ENCODE results near the gene SLC34A2. TPM values are rescaled to one million over a fixed set of nuclear protein-coding genes. Genes with fewer than 3 reads are reported as not detected.

SLC34A2 gene
- total and polyA plus RNA-seq, 2 experiments from 2014 or later = 0.73 to 0.80 TPM

DNA sequence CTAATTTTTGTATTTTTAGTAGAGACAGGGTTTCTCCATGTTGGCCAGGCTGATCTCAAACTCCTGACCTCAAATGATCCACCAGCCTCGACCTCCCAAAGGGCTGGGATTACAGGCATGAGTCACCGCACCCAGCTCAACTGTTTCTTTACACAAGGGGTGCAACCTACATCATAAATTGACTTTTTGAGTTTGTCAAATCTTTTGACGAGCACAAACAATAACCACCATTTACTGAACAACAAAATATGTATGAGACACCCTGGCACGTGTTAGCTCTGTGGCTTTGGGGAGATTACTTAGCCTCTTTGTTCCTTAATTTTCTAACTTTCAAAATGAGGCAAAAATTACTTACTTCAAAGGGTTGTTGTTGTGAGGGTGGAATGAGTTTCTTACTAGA, 23.5 kb upstream of the SLC34A2 start (continued):
- TF ChIP-seq ZNF462 (CRISPR knock-in tag; IDR thresholded peaks at IDR 0.05) (no peak), ETS1 (IDR thresholded peaks at IDR 0.05) (no peak), ZNF114 (CRISPR knock-in tag; IDR thresholded peaks at IDR 0.05) (no peak), JUNB (IDR thresholded peaks at IDR 0.05; ENCODE audit: unreplicated experiment) (no peak), POLR2AphosphoS5 (IDR thresholded peaks at IDR 0.05; ENCODE audit: low read depth) (no peak)
- TF ChIP-seq, protein P1, sequence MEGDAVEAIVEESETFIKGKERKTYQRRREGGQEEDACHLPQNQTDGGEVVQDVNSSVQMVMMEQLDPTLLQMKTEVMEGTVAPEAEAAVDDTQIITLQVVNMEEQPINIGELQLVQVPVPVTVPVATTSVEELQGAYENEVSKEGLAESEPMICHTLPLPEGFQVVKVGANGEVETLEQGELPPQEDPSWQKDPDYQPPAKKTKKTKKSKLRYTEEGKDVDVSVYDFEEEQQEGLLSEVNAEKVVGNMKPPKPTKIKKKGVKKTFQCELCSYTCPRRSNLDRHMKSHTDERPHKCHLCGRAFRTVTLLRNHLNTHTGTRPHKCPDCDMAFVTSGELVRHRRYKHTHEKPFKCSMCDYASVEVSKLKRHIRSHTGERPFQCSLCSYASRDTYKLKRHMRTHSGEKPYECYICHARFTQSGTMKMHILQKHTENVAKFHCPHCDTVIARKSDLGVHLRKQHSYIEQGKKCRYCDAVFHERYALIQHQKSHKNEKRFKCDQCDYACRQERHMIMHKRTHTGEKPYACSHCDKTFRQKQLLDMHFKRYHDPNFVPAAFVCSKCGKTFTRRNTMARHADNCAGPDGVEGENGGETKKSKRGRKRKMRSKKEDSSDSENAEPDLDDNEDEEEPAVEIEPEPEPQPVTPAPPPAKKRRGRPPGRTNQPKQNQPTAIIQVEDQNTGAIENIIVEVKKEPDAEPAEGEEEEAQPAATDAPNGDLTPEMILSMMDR (conservative IDR thresholded peaks at IDR 0.05; ENCODE audit: low read depth in 2 of 2) = no peak

DNA sequence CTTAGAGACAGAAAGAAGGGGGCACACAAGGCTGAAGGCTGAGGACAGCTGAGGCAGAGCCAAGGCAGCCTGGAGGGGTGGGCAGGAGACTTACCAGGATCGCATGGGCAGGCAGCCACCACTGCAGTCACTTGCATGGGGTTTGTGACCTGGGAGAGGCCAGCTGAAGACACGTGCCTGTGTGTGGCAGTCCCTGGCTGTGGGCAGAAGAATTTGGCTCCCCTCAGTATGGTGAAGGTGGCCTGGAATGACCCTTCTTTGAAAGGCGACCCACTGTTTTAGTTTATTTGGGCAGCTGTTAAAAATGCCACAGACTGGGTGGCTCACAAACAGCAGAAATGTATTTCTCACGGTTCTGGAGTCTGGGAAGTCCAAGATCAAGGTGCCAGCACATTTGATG, 22.1 kb upstream of the SLC34A2 start:
- no peak overlapping the region for H3K27ac ChIP-seq (ENCODE audit: low read depth)
- H3K4me3 ChIP-seq = no peak overlapping the region
- TF ChIP-seq ZNF331 (CRISPR knock-in tag; IDR thresholded peaks at IDR 0.05; ENCODE audit: low read depth) (no peak), EZH2phosphoT487 (IDR thresholded peaks at IDR 0.05; ENCODE audit: unreplicated experiment) (no peak)
- Mint-ChIP-seq H3K27me3 (ENCODE audit: insufficient read depth, low read depth, poor library complexity) (peaks cover 16% of the 10 kb centered on the region), H3K27ac (no peak overlapping the region), H3K4me3 (no peak overlapping the region), H3K4me1 (no peaks in the 10 kb centered on the region), H3K36me3 (ENCODE audit: low read depth) (no peaks in the 10 kb centered on the region; the same call in 2 of the 3 replicates), H3K9me3 (peaks cover 3% of the 10 kb centered on the region; the same call in 1 of the 3 replicates)
- H3K4me2 ChIP-seq = no peak overlapping the region
- no peaks in the 10 kb centered on the region for H3K9me2 ChIP-seq (ENCODE audit: insufficient read depth)
- DNase-seq (ENCODE audit: low spot score) = no peak
- no peaks in the 10 kb centered on the region for H3F3A ChIP-seq (replicated peaks; ENCODE audit: low read depth)
- no peaks in the 10 kb centered on the region for H3K36me3 ChIP-seq (ENCODE audit: insufficient read depth)
- H3K27me3 ChIP-seq (ENCODE audit: insufficient read depth) = no peaks in the 10 kb centered on the region
- no peaks in the 10 kb centered on the region for H3K79me2 ChIP-seq (replicated peaks; ENCODE audit: insufficient read depth)
- H3K4me1 ChIP-seq (ENCODE audit: insufficient read depth) = no peaks in the 10 kb centered on the region
- no peaks in the 10 kb centered on the region for H4K20me1 ChIP-seq (replicated peaks; ENCODE audit: insufficient read depth)
- ATAC-seq = no peak
- H2AFZ ChIP-seq = no peak overlapping the region; the same call in 1 of the 2 replicates

Data from GM23338 (cell line).